HG03139 (cell line): Measurements from ENCODE around the gene SYNE1.
"Not testable (repeated sequence)": the region's sequence is repeated elsewhere in the genome, so short reads cannot be mapped to it uniquely, and the experiment has no call there.

ENCODE experiments used
- ATAC-seq: cut with Tn5 transposase; IDR thresholded peaks from one replicate; pipeline ENCODE4 v1.9.1; 2021; ENCODE audit not compliant: unreplicated experiment

SYNE1 gene

GRCh38 chr6:152637296-152638047 is at the start of gene SYNE1:
SYNE1 (minus strand) TSS chr6:152637362; CDS start chr6:152628331, 9,031 bp downstream.
- ATAC-seq = no peak

GRCh38 chr6:152685819-152686218 is 48.7 kb upstream of the SYNE1 start:
- ATAC-seq = no peak

GRCh38 chr6:152682935-152683334 is 45.8 kb upstream of the SYNE1 start:
- not testable (repeated sequence) for ATAC-seq

GRCh38 chr6:152682141-152682540 is 45.0 kb upstream of the SYNE1 start:
- ATAC-seq = no peak

GRCh38 chr6:152680879-152681517 is 43.8 kb upstream of the SYNE1 start:
- ATAC-seq = no peak

- ATAC-seq = no peak
These were observed 43.0 kb upstream of the SYNE1 start for GRCh38 chr6:152680151-152680550.

GRCh38 chr6:152673236-152673635 is 36.1 kb upstream of the SYNE1 start:
- ATAC-seq = no peak

- ATAC-seq = no peak
These were observed 34.0 kb upstream of the SYNE1 start for GRCh38 chr6:152671171-152671570.

- no peak for ATAC-seq
These were observed 32.7 kb upstream of the SYNE1 start for GRCh38 chr6:152669895-152670294.

GRCh38 chr6:152661776-152662175 is 24.6 kb upstream of the SYNE1 start:
- no peak for ATAC-seq

GRCh38 chr6:152651986-152652385 is 14.8 kb upstream of the SYNE1 start:
- ATAC-seq = no peak

- ATAC-seq = no peak
These were observed 10.9 kb upstream of the SYNE1 start for GRCh38 chr6:152648105-152648504.

- not testable (repeated sequence) for ATAC-seq
These were observed 9.6 kb upstream of the SYNE1 start for GRCh38 chr6:152646732-152647131.

- ATAC-seq = peak; percentile 82
These were observed 5.6 kb upstream of the SYNE1 start for GRCh38 chr6:152642578-152643375.

GRCh38 chr6:152636609-152637295 is 410 bp downstream of the SYNE1 start:
- no peak for ATAC-seq

GRCh38 chr6:152636021-152636608 is 1.0 kb downstream of the SYNE1 start:
- ATAC-seq = no peak

- ATAC-seq = peak; percentile 51
These were observed 2.4 kb downstream of the SYNE1 start for GRCh38 chr6:152634773-152635172.

- ATAC-seq = no peak
These were observed 4.9 kb downstream of the SYNE1 start for GRCh38 chr6:152632121-152632782.

GRCh38 chr6:152631376-152631775 is 5.8 kb downstream of the SYNE1 start:
- no peak for ATAC-seq

GRCh38 chr6:152630832-152631231 is 6.3 kb downstream of the SYNE1 start:
- ATAC-seq = no peak
